ENCODE measurements around the gene PPP1R11. TPM values are rescaled to one million over a fixed set of nuclear protein-coding genes. Genes with fewer than 3 reads are reported as not detected.

The PPP1R11 gene
- total RNA-seq, 4 donors from 2014 or later, result 36.5 to 40.9 (median 37.3) TPM

DNA sequence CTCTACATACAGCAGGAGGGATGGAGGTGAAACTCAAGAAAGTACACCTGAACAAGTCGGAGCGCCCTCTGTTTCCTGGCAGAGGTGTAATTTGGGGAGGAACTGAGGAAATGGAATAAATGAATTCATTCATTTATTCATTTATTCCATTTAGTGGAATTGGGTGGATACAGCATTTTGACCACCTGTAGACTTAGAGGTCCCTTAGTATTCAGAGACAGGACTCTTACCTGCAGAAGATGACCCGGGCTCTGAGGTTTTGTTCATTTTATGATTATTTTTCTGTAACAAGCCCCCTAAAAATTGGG, 36.8 kb downstream of the PPP1R11 start:
- TF ChIP-seq, protein P1, sequence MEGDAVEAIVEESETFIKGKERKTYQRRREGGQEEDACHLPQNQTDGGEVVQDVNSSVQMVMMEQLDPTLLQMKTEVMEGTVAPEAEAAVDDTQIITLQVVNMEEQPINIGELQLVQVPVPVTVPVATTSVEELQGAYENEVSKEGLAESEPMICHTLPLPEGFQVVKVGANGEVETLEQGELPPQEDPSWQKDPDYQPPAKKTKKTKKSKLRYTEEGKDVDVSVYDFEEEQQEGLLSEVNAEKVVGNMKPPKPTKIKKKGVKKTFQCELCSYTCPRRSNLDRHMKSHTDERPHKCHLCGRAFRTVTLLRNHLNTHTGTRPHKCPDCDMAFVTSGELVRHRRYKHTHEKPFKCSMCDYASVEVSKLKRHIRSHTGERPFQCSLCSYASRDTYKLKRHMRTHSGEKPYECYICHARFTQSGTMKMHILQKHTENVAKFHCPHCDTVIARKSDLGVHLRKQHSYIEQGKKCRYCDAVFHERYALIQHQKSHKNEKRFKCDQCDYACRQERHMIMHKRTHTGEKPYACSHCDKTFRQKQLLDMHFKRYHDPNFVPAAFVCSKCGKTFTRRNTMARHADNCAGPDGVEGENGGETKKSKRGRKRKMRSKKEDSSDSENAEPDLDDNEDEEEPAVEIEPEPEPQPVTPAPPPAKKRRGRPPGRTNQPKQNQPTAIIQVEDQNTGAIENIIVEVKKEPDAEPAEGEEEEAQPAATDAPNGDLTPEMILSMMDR (IDR thresholded peaks at IDR 0.05), result no peak
- no peak for TF ChIP-seq POLR2A (IDR thresholded peaks at IDR 0.05)
- 37 to 47% methylated on average over 3 of the region's 3 CpGs for WGBS, 2 donors
- H3K4me1 ChIP-seq, result peaks cover 22 to 42% (median 27%) of the 10 kb centered on the region in 3 donors
- H3K27ac ChIP-seq, result no peak overlapping the region
- intact Hi-C loops (cut with DNase I), result no loop called here
- no peaks in the 10 kb centered on the region for H3K36me3 ChIP-seq
- no peaks in the 10 kb centered on the region for H3K9me3 ChIP-seq
- DNase-seq, result no peak
- peak overlapping the region; percentile 27 to 66 (median 48) for H3K4me3 ChIP-seq
- peaks cover 0 to 76% (median 0%) of the 10 kb centered on the region in 4 donors for H3K27me3 ChIP-seq

DNA sequence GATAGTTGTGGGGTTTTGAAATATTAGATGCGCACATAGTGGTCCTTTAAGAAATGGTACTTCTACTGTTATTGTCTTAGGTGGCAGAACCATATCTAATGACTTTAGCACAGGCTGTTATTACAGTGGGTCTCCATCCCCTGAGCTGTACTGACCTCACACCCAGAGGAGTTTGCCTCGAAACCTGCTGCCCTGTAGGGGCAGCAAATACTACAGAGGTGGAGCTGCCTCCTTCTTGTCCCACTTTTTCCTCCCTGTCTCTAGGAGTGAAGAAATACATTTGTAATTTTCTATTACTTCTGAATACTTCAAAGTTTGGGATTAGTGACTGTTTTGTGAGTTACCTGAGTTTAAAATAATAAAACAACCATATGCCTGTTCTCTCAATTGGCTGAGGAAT, 37.7 kb downstream of the PPP1R11 start:
- no peak for DNase-seq
- H3K27ac ChIP-seq, result no peak overlapping the region
- H3K9me3 ChIP-seq, result no peaks in the 10 kb centered on the region
- H3K4me1 ChIP-seq, result peaks cover 22 to 42% (median 27%) of the 10 kb centered on the region in 3 donors
- intact Hi-C loops (cut with DNase I), result no loop called here
- no peak overlapping the region for H3K4me3 ChIP-seq
- H3K27me3 ChIP-seq, result peaks cover 0 to 76% (median 0%) of the 10 kb centered on the region in 4 donors
- no peaks in the 10 kb centered on the region for H3K36me3 ChIP-seq
- TF ChIP-seq POLR2A (IDR thresholded peaks at IDR 0.05), result no peak
- TF ChIP-seq, protein P1 (IDR thresholded peaks at IDR 0.05), result no peak
- WGBS, 2 donors, result 75 to 94% methylated on average over 2 of the region's 2 CpGs

DNA sequence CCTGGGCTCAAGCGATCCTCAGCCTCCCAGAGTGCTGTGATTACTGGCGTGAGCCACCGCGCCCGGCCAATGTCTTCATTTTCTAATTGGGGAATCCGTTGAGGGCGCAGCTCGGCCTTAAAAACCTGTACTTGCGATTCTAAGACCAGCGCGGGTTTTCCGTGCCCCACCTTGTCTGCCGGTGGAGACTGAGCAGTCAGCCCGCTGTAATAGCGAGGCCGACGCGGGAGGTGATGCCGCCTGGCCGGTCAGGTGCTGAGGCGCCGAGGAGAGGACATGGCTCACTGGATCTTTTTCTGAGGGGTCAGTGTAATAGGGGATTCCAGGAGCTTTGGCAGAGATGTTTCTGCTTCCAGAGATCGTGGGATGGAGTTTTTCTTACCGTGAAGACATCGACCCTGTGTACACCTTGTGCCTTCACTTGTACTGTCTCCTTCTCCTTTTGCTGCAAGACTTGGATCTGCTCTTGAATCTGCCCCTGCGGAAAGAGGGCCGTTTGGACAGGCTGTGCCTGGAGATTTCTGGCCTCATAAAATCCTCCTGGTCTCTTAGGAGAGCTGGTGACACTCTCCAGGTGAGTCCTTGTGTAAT, 44.4 kb downstream of the PPP1R11 start:
- intact Hi-C loops (cut with DNase I), result no loop called here
- WGBS, 2 donors, result 57 to 63% methylated on average over 10 to 15 of the region's 27 CpGs
- DNase-seq, result no peak
- TF ChIP-seq, protein P1 (IDR thresholded peaks at IDR 0.05), result no peak
- TF ChIP-seq POLR2A (IDR thresholded peaks at IDR 0.05), result no peak
- Histone ChIP-seq H3K4me1 (no peaks in the 10 kb centered on the region), H3K27me3 (peaks cover 0 to 92% (median 3%) of the 10 kb centered on the region in 4 donors), H3K36me3 (no peaks in the 10 kb centered on the region), H3K27ac (no peak overlapping the region), H3K4me3 (no peak overlapping the region), H3K9me3 (no peaks in the 10 kb centered on the region)

DNA sequence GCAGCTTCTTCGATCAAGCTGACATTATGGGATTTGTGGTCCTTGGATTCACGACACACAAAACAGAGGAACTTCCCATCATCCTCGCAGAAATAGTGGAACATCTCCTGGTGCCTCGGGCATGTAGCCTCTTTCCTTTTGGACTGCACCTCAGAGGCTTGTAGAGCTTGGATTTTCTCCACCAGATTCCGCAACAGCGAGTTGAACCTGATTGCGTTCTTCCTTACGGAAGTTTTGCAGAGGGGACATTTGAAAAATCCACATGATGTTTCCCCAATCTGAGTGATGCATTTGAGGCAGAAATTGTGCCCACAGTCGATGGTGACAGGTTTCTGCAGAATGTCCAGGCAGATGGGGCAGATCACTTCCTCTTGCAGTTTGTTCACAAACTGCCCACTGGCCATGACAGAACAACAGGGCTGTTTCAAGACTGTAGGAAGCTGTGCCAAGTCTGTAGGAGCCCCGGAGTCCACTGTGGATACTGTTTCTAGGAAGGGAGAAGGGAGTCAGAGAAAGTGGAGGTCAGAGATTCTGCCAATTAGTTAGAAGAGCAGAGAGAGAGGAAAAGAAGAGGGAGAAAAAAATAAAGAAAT, 45.5 kb downstream of the PPP1R11 start:
- Histone ChIP-seq H3K27me3 (peaks cover 0 to 90% (median 3%) of the 10 kb centered on the region in 4 donors), H3K9me3 (no peaks in the 10 kb centered on the region), H3K4me1 (no peaks in the 10 kb centered on the region), H3K27ac (no peak overlapping the region), H3K36me3 (no peaks in the 10 kb centered on the region), H3K4me3 (no peak overlapping the region)
- intact Hi-C loops (cut with DNase I), result no loop called here
- 64 to 70% methylated on average over 10 of the region's 10 CpGs for WGBS, 2 donors
- TF ChIP-seq POLR2A (IDR thresholded peaks at IDR 0.05), result no peak
- TF ChIP-seq, protein P1 (IDR thresholded peaks at IDR 0.05), result no peak
- DNase-seq, result no peak

DNA sequence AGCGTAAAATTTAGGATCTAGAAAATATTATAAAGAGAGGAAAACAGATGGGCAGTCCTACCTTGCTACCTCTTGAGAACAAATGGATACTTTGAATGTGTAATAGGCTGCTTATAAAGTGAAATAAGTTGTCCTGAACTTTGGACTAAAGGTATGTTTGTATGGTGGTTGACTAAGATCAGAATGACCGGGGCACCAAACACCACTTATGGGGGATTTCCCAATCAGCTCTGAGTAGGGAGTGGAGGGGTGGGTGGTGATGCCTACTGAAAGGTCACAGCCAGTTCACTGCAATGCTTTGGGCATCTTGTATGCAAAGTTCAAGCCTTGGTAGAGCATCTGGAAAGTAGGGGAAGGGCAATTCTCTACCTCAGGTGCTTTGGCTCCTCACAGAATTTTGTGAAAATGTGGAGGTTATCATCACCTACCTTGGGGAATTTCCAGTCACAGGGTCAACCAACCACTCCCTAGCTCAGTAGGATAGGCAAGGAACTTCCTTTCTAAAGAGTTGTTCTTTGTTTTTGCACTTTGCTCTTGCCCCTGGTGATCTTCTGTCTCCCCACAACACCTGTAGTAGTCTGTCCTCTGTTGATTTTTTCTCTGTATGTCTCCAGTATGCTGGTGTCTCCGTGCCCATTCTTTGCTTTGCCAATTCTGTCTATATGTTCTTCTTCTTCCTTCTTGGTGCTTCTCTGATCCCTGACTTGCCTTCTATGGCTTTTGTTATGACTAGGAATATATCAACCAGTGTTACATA, 46.2 kb downstream of the PPP1R11 start, which contains the start of gene TRIM31:
TRIM31 (minus strand) TSS at position 88 of the 757 bp plus-strand sequence. CDS start 285 bp downstream, outside the sequence.
- intact Hi-C loops (cut with DNase I), result no loop called here
- DNase-seq, result no peak
- WGBS, 2 donors, result 76% methylated on average over 3 of the region's 3 CpGs

More for the DNA sequence above, 46.2 kb downstream of the PPP1R11 start, which contains the start of gene TRIM31:
- Histone ChIP-seq H3K36me3 (no peaks in the 10 kb centered on the region), H3K27me3 (peaks cover 0 to 88% (median 3%) of the 10 kb centered on the region in 4 donors), H3K4me1 (no peaks in the 10 kb centered on the region), H3K27ac (no peak within 1 kb of the TSS), H3K4me3 (no peak within 1 kb of the TSS), H3K9me3 (no peaks in the 10 kb centered on the region)
- no peak for TF ChIP-seq POLR2A (IDR thresholded peaks at IDR 0.05)
- TF ChIP-seq, protein P1 (IDR thresholded peaks at IDR 0.05), result no peak

All from esophagus squamous epithelium (tissue), 5 donors.